HEK293 (cell line): ENCODE results near the gene F9.
"Not testable (repeated sequence)": the region's sequence is repeated elsewhere in the genome, so short reads cannot be mapped to it uniquely, and the experiment has no call there.

Experiments
- IKZF3 ChIP-seq: fragments of 450-650 bp; IDR thresholded peaks from 2 replicates; pipeline ENCODE4 v1.5.0; 2018; ENCODE audit warnings: missing biosample characterization, mild to moderate bottlenecking, missing genetic modification characterization, moderate library complexity
- ZNF426 ChIP-seq: fragments of 450-650 bp; formaldehyde crosslinking; IDR thresholded peaks from 2 replicates; pipeline ENCODE4 v1.5.1; 2017; ENCODE audit warnings: missing biosample characterization, missing genetic modification characterization, mild to moderate bottlenecking, inconsistent platforms, moderate library complexity

DNA sequence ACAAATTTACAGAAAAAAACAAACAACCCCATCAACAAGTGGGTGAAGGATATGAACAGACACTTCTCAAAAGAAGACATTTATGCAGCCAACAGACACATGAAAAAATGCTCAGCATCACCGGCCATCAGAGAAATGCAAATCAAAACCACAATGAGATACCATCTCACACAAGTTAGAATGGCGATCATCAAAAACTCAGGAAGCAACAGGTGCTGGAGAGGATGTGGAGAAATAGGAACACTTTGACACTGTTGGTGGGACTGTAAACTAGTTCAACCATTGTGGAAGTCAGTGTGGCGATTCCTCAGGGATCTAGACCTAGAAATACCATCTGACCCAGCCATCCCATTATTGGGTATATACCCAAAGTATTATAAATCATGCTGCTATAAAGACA lies 1.7 kb upstream of the F9 start:
- TF ChIP-seq IKZF3, ZNF426 (tag by site-specific recombination): not testable (repeated sequence)
